ENCODE measurements around the gene TPBG. TPM values are rescaled to one million over a fixed set of nuclear protein-coding genes. Genes with fewer than 3 reads are reported as not detected.

The TPBG gene
- total RNA-seq, 1 experiment from 2014 or later = 43.0 TPM

GRCh38 chr6:82372656-82373055 is 9.0 kb downstream of the TPBG start:
- H3K27me3 ChIP-seq (ENCODE audit: low read length) = no peaks in the 10 kb centered on the region
- DNase-seq (no peak), ATAC-seq (no peak)
- TF ChIP-seq EZH2 (IDR thresholded peaks at IDR 0.05; ENCODE audit: low read length, unreplicated experiment) (no peak), EZH2phosphoT487 (IDR thresholded peaks at IDR 0.05; ENCODE audit: borderline replicate concordance, low read length) (no peak), CTCF (conservative IDR thresholded peaks at IDR 0.05; ENCODE audit: low read depth, low read length) (no peak)
- intact Hi-C loops (cut with micrococcal nuclease) = loop anchor here (5.0 kb wide), 1 partner anchor 685 kb away; no protein-coding TSS in a partner anchor
- ChIA-PET POLR2A (ENCODE audit: unreplicated experiment) (no interaction called here), CTCF (no interaction called here)
- H3K4me3 ChIP-seq (ENCODE audit: low read length) = no peak overlapping the region
- H3F3A ChIP-seq (ENCODE audit: low read length, unreplicated experiment) = peaks cover 3% of the 10 kb centered on the region
- peaks cover 34% of the 10 kb centered on the region for H3K79me2 ChIP-seq (ENCODE audit: low read length)
- H3K27ac ChIP-seq (ENCODE audit: low read length) = peak overlapping the region; percentile 39; the same call in 1 of the 2 replicates
- H3K9me2 ChIP-seq (replicated peaks; ENCODE audit: low read length) = no peaks in the 10 kb centered on the region
- H3K4me2 ChIP-seq (ENCODE audit: low read length) = no peak overlapping the region
- BruUV-seq (replicated peaks) = no TSS peak
- H3K36me3 ChIP-seq (ENCODE audit: low read depth, low read length) = no peaks in the 10 kb centered on the region
- H2AFZ ChIP-seq (ENCODE audit: low read length) = no peak overlapping the region
- no peak overlapping the region for H3K9ac ChIP-seq (ENCODE audit: low read length)
- no peaks in the 10 kb centered on the region for H3K9me3 ChIP-seq (ENCODE audit: low read length)
- H4K20me1 ChIP-seq (ENCODE audit: low read length) = no peaks in the 10 kb centered on the region
- H3K4me1 ChIP-seq (ENCODE audit: insufficient read depth, low read length) = peaks cover 11% of the 10 kb centered on the region

GRCh38 chr6:82374516-82374915 is 10.9 kb downstream of the TPBG start:
- intact Hi-C loops (cut with micrococcal nuclease) = loop anchor here (5.0 kb wide), 1 partner anchor 683 kb away; no protein-coding TSS in a partner anchor
- H3K27me3 ChIP-seq (ENCODE audit: low read length) = no peaks in the 10 kb centered on the region
- no peaks in the 10 kb centered on the region for H3K9me3 ChIP-seq (ENCODE audit: low read length)
- POLR2A ChIA-PET (ENCODE audit: unreplicated experiment) = no interaction called here
- no peak overlapping the region for H3K27ac ChIP-seq (ENCODE audit: low read length)
- no peak overlapping the region for H2AFZ ChIP-seq (ENCODE audit: low read length)
- H3K4me2 ChIP-seq (ENCODE audit: low read length) = no peak overlapping the region
- H3K36me3 ChIP-seq (ENCODE audit: low read depth, low read length) = no peaks in the 10 kb centered on the region
- H3K4me3 ChIP-seq (ENCODE audit: low read length) = no peak overlapping the region
- peaks cover 3% of the 10 kb centered on the region for H3F3A ChIP-seq (ENCODE audit: low read length, unreplicated experiment)
- no TSS peak for BruUV-seq (replicated peaks)
- ATAC-seq (no peak), DNase-seq (no peak)
- H4K20me1 ChIP-seq (ENCODE audit: low read length) = no peaks in the 10 kb centered on the region
- H3K9ac ChIP-seq (ENCODE audit: low read length) = no peak overlapping the region
- H3K4me1 ChIP-seq (ENCODE audit: insufficient read depth, low read length) = peaks cover 10% of the 10 kb centered on the region
- TF ChIP-seq CTCF (conservative IDR thresholded peaks at IDR 0.05; ENCODE audit: low read depth, low read length) = no peak; the same call in 1 of the 2 replicates
- TF ChIP-seq EZH2 (IDR thresholded peaks at IDR 0.05; ENCODE audit: low read length, unreplicated experiment) = no peak
- no peak for TF ChIP-seq EZH2phosphoT487 (IDR thresholded peaks at IDR 0.05; ENCODE audit: borderline replicate concordance, low read length)
- H3K9me2 ChIP-seq (replicated peaks; ENCODE audit: low read length) = no peaks in the 10 kb centered on the region
- CTCF ChIA-PET = no interaction called here
- H3K79me2 ChIP-seq (ENCODE audit: low read length) = peaks cover 16% of the 10 kb centered on the region; the same call in 1 of the 2 replicates

GRCh38 chr6:82376636-82377035 is 13.0 kb downstream of the TPBG start:
- Histone ChIP-seq H3K79me2 (ENCODE audit: low read length) (peaks cover 6% of the 10 kb centered on the region; the same call in 1 of the 2 replicates), H3K4me3 (ENCODE audit: low read length) (no peak overlapping the region), H3K27ac (ENCODE audit: low read length) (no peak overlapping the region), H3K4me2 (ENCODE audit: low read length) (no peak overlapping the region), H2AFZ (ENCODE audit: low read length) (no peak overlapping the region), H3K9me3 (ENCODE audit: low read length) (no peaks in the 10 kb centered on the region), H3K4me1 (ENCODE audit: insufficient read depth, low read length) (peaks cover 10% of the 10 kb centered on the region), H3K36me3 (ENCODE audit: low read depth, low read length) (no peaks in the 10 kb centered on the region), H3K9me2 (replicated peaks; ENCODE audit: low read length) (no peaks in the 10 kb centered on the region), H3K27me3 (ENCODE audit: low read length) (no peaks in the 10 kb centered on the region), H4K20me1 (ENCODE audit: low read length) (no peaks in the 10 kb centered on the region), H3F3A (ENCODE audit: low read length, unreplicated experiment) (no peaks in the 10 kb centered on the region), H3K9ac (ENCODE audit: low read length) (no peak overlapping the region)
- no peak for DNase-seq
- no TSS peak for BruUV-seq (replicated peaks)
- intact Hi-C loops (cut with micrococcal nuclease) = no loop called here
- no peak for TF ChIP-seq CTCF (conservative IDR thresholded peaks at IDR 0.05; ENCODE audit: low read depth, low read length)
- no peak for TF ChIP-seq EZH2phosphoT487 (IDR thresholded peaks at IDR 0.05; ENCODE audit: borderline replicate concordance, low read length)
- no peak for TF ChIP-seq EZH2 (IDR thresholded peaks at IDR 0.05; ENCODE audit: low read length, unreplicated experiment)
- ChIA-PET POLR2A (ENCODE audit: unreplicated experiment) (no interaction called here), CTCF (no interaction called here)
- no peak for ATAC-seq
